Large intestine (tissue), 3 donors: ENCODE results near the gene RAB3C. TPM values are rescaled to one million over a fixed set of nuclear protein-coding genes. Genes with fewer than 3 reads are reported as not detected.
"Not testable (repeated sequence)": the region's sequence is repeated elsewhere in the genome, so short reads cannot be mapped to it uniquely, and the experiment has no call there.

Experiments used
- DNase-seq, 2 donors: peaks; one replicate each; pipeline versions ENCODE4 v3.0.0 to v3.0.0-alpha.2; 2013
- H3K27ac ChIP-seq: one replicate; pipeline ENCODE4 v1.5.1; 2013; ENCODE audit warnings: low read length
- H3K27me3 ChIP-seq: 2 replicates; pipeline ENCODE4 v1.6.1; 2013; ENCODE audit warnings: low read length; ENCODE audit not compliant: control insufficient read depth, insufficient read depth
- H3K36me3 ChIP-seq: 2 replicates; pipeline ENCODE4 v1.6.1; 2013; ENCODE audit warnings: low read length; ENCODE audit not compliant: control insufficient read depth, insufficient read depth
- H3K4me1 ChIP-seq: one replicate; pipeline ENCODE4 v1.6.1; 2013; ENCODE audit warnings: low read length; ENCODE audit not compliant: control insufficient read depth, insufficient read depth
- H3K4me3 ChIP-seq: one replicate; pipeline ENCODE4 v1.5.1; 2013; ENCODE audit warnings: low read length
- H3K9me3 ChIP-seq: one replicate; pipeline ENCODE4 v1.6.1; 2013; ENCODE audit warnings: mild to moderate bottlenecking, low read depth, low read length, moderate library complexity; ENCODE audit not compliant: control insufficient read depth
- WGBS: methylation state at CpG from one replicate; pipeline ENCODE4 v1.1.5; 2013; ENCODE audit warnings: low lambda C conversion rate; ENCODE audit not compliant: insufficient coverage; 5-methylcytosine and 5-hydroxymethylcytosine counted together
- polyA plus RNA-seq: library from polyadenylated mRNA; unstranded; fragments of 120-200 nt; gene quantifications from one replicate; pipeline ENCODE4 v1.2.1, GENCODE V29; 2013

RAB3C gene
- polyA plus RNA-seq, 1 donor: 12.6 TPM

- no peaks in the 10 kb centered on the region for H3K27me3 ChIP-seq
- H3K9me3 ChIP-seq: peaks cover 6% of the 10 kb centered on the region
- no peak for DNase-seq
- no peak overlapping the region for H3K4me3 ChIP-seq
- no peaks in the 10 kb centered on the region for H3K4me1 ChIP-seq
- no CpG with 5 or more reads among the region's 1 CpG for WGBS
- H3K27ac ChIP-seq: no peak overlapping the region
- H3K36me3 ChIP-seq: no peaks in the 10 kb centered on the region
Measured at GRCh38 chr5:58599217-58599616, 16.3 kb downstream of the RAB3C start.

DNA sequence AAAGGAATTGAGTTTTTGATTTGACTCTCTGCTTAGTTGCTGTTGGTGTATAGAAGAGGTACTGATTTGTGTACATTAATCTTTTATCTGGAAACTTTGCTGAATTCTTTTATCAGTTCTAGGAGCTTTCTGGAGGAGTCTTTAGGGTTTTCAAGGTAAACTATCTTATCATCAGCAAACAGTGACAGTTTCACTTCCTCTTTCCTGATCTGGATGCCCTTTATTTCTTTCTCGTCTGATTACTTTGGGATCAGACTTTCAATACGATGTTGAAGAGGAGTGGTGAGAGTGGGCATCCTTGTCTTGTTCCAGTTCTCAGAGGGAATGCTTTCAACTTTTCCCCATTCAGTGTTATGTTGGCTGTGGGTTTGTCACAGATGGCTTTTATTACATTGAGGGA, 17.7 kb downstream of the RAB3C start:
- not testable (repeated sequence) for H3K9me3 ChIP-seq, H3K4me1 ChIP-seq, H3K27ac ChIP-seq, H3K36me3 ChIP-seq, DNase-seq, H3K4me3 ChIP-seq, H3K27me3 ChIP-seq
- WGBS: no CpG with 5 or more reads among the region's 2 CpGs

DNA sequence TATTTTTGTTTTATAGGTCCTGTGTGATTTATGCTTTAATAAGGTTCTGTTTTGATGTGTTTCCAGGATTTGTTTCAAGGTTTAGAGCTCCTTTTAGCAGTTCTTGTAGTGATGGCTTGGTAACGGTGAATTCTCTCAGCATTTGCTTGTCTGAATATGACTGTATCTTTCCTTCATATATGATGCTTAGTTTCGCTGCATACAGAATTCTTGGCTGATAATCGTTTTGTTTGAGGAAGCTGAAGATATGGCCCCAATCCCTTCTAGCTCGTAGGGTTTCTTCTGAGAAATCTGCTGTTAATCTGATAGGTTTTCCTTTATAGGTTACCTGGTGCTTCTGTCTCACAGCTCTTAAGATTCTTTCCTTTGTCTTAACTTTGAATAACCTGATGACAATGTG, 20.0 kb downstream of the RAB3C start:
- not testable (repeated sequence) for H3K4me1 ChIP-seq, H3K4me3 ChIP-seq, H3K36me3 ChIP-seq, H3K9me3 ChIP-seq, DNase-seq, H3K27me3 ChIP-seq, H3K27ac ChIP-seq
- whole genome bisulfite sequencing: no CpG with 5 or more reads among the region's 4 CpGs

DNA sequence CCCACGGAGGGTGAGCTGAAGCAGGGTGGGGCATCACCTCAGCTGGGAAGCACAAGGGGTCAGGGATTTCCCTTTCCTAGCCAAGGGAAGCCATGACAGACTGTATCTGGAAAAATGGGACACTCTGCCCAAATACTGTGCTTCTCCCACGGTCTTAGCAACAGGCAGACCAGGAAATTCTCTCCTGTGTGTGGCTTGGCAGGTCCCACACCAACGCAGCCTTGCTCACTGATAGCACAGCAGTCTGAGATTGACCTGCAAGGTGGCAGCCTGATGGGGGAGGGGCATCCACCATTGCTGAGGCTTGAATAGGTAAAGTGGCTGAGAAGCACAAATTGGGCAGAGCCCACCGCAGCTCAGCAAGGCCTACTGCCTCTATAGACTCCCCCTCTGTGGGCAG, 23.2 kb downstream of the RAB3C start:
- WGBS: no CpG with 5 or more reads among the region's 4 CpGs
- DNase-seq: no peak
- H3K4me3 ChIP-seq: no peak overlapping the region
- peaks cover 9% of the 10 kb centered on the region for H3K9me3 ChIP-seq
- no peaks in the 10 kb centered on the region for H3K27me3 ChIP-seq
- H3K36me3 ChIP-seq: no peaks in the 10 kb centered on the region
- no peak overlapping the region for H3K27ac ChIP-seq
- H3K4me1 ChIP-seq: no peaks in the 10 kb centered on the region

DNA sequence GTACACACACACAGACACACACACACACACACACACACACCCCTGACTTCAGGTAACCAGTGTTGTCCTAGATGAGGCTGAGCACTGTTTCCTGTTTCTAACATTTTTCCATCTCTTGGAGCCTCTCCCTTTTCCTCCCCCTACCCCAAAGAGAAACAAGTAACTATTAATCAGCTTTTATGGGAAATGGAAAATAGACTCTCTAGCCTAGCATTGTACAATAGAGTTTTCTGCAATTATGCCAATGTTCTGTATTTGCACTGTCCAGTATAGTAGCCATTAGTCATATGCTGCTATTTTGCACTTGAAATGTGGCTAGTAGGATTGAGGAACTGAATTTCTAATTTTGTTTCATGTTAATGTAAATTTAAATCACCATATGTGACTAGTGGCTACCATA, 33.1 kb downstream of the RAB3C start:
- no peak for DNase-seq
- no peaks in the 10 kb centered on the region for H3K36me3 ChIP-seq
- no peaks in the 10 kb centered on the region for H3K9me3 ChIP-seq
- H3K4me3 ChIP-seq: no peak overlapping the region
- no peaks in the 10 kb centered on the region for H3K4me1 ChIP-seq
- H3K27me3 ChIP-seq: no peaks in the 10 kb centered on the region
- no peak overlapping the region for H3K27ac ChIP-seq

GRCh38 chr5:58617241-58617640, 34.4 kb downstream of the RAB3C start:
- Histone ChIP-seq H3K9me3 (no peaks in the 10 kb centered on the region), H3K27ac (no peak overlapping the region), H3K36me3 (no peaks in the 10 kb centered on the region), H3K4me3 (no peak overlapping the region), H3K4me1 (no peaks in the 10 kb centered on the region), H3K27me3 (no peaks in the 10 kb centered on the region)
- WGBS: no CpG with 5 or more reads among the region's 1 CpG
- DNase-seq: no peak

- Histone ChIP-seq H3K36me3 (no peaks in the 10 kb centered on the region), H3K4me1 (no peaks in the 10 kb centered on the region), H3K9me3 (no peaks in the 10 kb centered on the region), H3K27me3 (no peaks in the 10 kb centered on the region), H3K27ac (no peak overlapping the region), H3K4me3 (no peak overlapping the region)
- DNase-seq: no peak
- 83% methylated on average over 1 of the region's 1 CpG for WGBS
Measured at GRCh38 chr5:58620336-58620735, 37.5 kb downstream of the RAB3C start.

GRCh38 chr5:58622936-58623871, 40.3 kb downstream of the RAB3C start:
- Histone ChIP-seq H3K4me1 (peaks cover under 1% of the 10 kb centered on the region), H3K36me3 (no peaks in the 10 kb centered on the region), H3K27me3 (no peaks in the 10 kb centered on the region), H3K4me3 (no peak overlapping the region), H3K27ac (no peak overlapping the region), H3K9me3 (no peaks in the 10 kb centered on the region)
- 70% methylated on average over 2 of the region's 3 CpGs for WGBS
- no peak for DNase-seq

- Histone ChIP-seq H3K4me1 (peaks cover 11% of the 10 kb centered on the region), H3K27me3 (no peaks in the 10 kb centered on the region), H3K9me3 (no peaks in the 10 kb centered on the region), H3K36me3 (no peaks in the 10 kb centered on the region), H3K27ac (no peak overlapping the region), H3K4me3 (no peak overlapping the region)
- WGBS: no CpG with 5 or more reads among the region's 5 CpGs
- DNase-seq: peak in 1 of 2 donors; percentile 17
Measured at GRCh38 chr5:58628626-58629025, 45.8 kb downstream of the RAB3C start.

GRCh38 chr5:58629271-58630159, 46.6 kb downstream of the RAB3C start:
- peak overlapping the region; percentile 43 for H3K27ac ChIP-seq
- WGBS: no CpG with 5 or more reads among the region's 6 CpGs
- DNase-seq: peak; percentile 66 to 88
- no peaks in the 10 kb centered on the region for H3K36me3 ChIP-seq
- no peaks in the 10 kb centered on the region for H3K9me3 ChIP-seq
- H3K4me3 ChIP-seq: no peak overlapping the region
- no peaks in the 10 kb centered on the region for H3K27me3 ChIP-seq
- peaks cover 11% of the 10 kb centered on the region for H3K4me1 ChIP-seq
